Spleen (tissue), 11 donors: ENCODE results near the gene ELAPOR1. TPM values are rescaled to one million over a fixed set of nuclear protein-coding genes. Genes with fewer than 3 reads are reported as not detected.

Experiments
- DNase-seq: peaks from one replicate; pipeline ENCODE4 v3.0.0-alpha.2; 2020
- H3K27ac ChIP-seq, 8 donors: fragments of 200-600 bp; sonication (generic) in 7 of 8; 1 replicate in 4 of 8; 2 replicates in 4 of 8; pipeline versions ENCODE4 v1.5.0 to v1.8.0; 2016 to 2021; ENCODE audit warnings: inconsistent platforms in 4 of 8, mild to moderate bottlenecking in 4 of 8, moderate library complexity in 1 of 8
- H3K27me3 ChIP-seq, 7 donors: fragments of 200-600 bp; sonication (generic) in 6 of 7; replicated peaks in 1 of 7; 1 replicate in 4 of 7; 2 replicates in 3 of 7; pipeline versions ENCODE4 v1.5.0 to v1.8.0; 2016 to 2021; ENCODE audit warnings: inconsistent platforms in 3 of 7, mild to moderate bottlenecking in 1 of 7
- H3K36me3 ChIP-seq, 6 donors: fragments of 200-600 bp; sonication (generic) in 5 of 6; 1 replicate in 4 of 6; 2 replicates in 2 of 6; pipeline versions ENCODE4 v1.5.0 to v1.8.0; 2016 to 2021; ENCODE audit warnings: inconsistent platforms in 2 of 6
- H3K4me1 ChIP-seq, 6 donors: fragments of 200-600 bp; sonication (generic) in 5 of 6; 1 replicate in 3 of 6; 2 replicates in 3 of 6; pipeline versions ENCODE4 v1.5.0 to v1.8.0; 2016 to 2021; ENCODE audit warnings: inconsistent platforms in 3 of 6
- H3K4me3 ChIP-seq, 8 donors: fragments of 200-600 bp; sonication (generic) in 7 of 8; 1 replicate in 4 of 8; 2 replicates in 4 of 8; pipeline versions ENCODE4 v1.5.0 to v1.8.0; 2016 to 2021; ENCODE audit warnings: inconsistent platforms in 4 of 8, mild to moderate bottlenecking in 4 of 8, moderate library complexity in 2 of 8
- H3K9me3 ChIP-seq, 8 donors: fragments of 200-600 bp; sonication (generic) in 7 of 8; 1 replicate in 4 of 8; 2 replicates in 4 of 8; pipeline versions ENCODE4 v1.5.0 to v1.8.0; 2016 to 2021; ENCODE audit warnings: inconsistent platforms in 4 of 8
- POLR2A ChIP-seq, 3 donors: fragments of 450-650 bp; IDR thresholded peaks; one replicate each; pipeline ENCODE4 v1.5.1; 2017; ENCODE audit warnings: antibody characterized with exemption in 3 of 3, mild to moderate bottlenecking in 1 of 3
- POLR2AphosphoS5 ChIP-seq, 3 donors: sonication (generic); formaldehyde crosslinking; IDR thresholded peaks; one replicate each; pipeline ENCODE4 v1.5.1; 2017; ENCODE audit warnings: antibody characterized with exemption in 3 of 3
- WGBS, 5 donors: extraction: QIAGEN DNeasy Blood & Tissue Kit in 3 of 5; methylation state at CpG; one replicate each; pipeline versions ENCODE4 v1.1.5 to v1.1.7; 2013 to 2018; 5-methylcytosine and 5-hydroxymethylcytosine counted together
- intact Hi-C: fragments of 100-400 bp; cut with DNase I; formaldehyde crosslinking; loops from one replicate; pipeline ENCODE4 v1.15.0; 2023; ENCODE audit warnings: low total_unique reads
- polyA plus RNA-seq, 3 donors: library from polyadenylated mRNA; stranded (reverse); fragments of 200-250 nt; gene quantifications; one replicate each; pipeline ENCODE4 v1.2.1, GENCODE V29; 2013
- total RNA-seq, 7 donors: library from RNA; depleted of rRNA in 3 of 7; stranded (reverse); fragments of >200 nt in 3 of 7; fragmentation: NEBNext Ultra II Directional in 4 of 7; extraction: Animal tissue kit (Norgen Biotek cat#: 25700) in 4 of 7; gene quantifications; one replicate each; pipeline versions ENCODE4 v1.1.0 to v1.2.1, GENCODE V29; 2016 to 2021
- TF ChIP-seq, protein P1 (sequence below), 11 experiments: fragments of 200-600 bp in 7 of 11; fragments of 450-650 bp in 4 of 11; sonication (generic) in 4 of 11; IDR thresholded peaks in 8 of 11; conservative IDR thresholded peaks in 3 of 11; 1 replicate in 7 of 11; 2 replicates in 4 of 11; pipeline versions ENCODE4 v1.4.0 to v1.8.0; 2016 to 2021; ENCODE audit warnings: antibody characterized with exemption in 11 of 11, inconsistent platforms in 4 of 11, mild to moderate bottlenecking in 1 of 11
- donor health status: healthy with polysubstance abuse.
- donor health status: DM: no; HTN: no; CAD: no; lungs with moderate emphysema.
- donor health status: DM: no; HTN: no; CAD: no.
- donor health status: Bipolar disorder and iron deficiency.
- donor health status: healthy.
- donor health status: DM: no; HTN: no; CAD: no.
- donor health status: DM: yes; HTN: yes; CAD: no.

ELAPOR1 gene
- total and polyA plus RNA-seq, 10 donors: 0.26 to 10.3 (median 2.5) TPM

DNA sequence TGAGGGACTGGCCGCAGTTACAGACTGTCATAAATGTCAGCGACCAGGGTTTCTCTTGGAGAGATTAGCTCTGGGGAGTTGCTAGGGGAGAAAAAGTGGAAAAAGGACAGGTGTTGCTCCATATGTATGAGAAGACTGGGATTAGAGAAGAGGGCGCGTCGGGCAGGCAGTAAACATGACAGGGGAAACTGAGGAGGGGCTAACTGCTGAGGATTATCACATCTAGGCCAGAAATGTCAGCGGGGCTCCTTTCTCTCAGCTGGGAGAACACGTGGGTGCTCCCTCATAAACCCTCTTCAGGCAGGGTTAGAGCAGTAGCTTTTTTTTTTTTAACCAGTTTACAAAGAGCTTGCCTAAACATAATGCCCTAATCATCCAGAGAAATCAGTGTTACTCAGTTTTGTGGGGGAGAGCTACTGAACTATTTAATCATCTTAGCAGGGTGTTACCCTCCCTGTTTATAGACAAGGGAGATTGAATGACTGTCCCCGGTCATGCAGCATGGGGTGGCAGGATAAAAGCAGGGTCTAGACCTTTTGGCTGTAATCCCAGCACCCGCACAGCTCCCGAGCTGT is 35.2 kb downstream of the ELAPOR1 start:
- Histone ChIP-seq H3K27ac (no peak overlapping the region), H3K4me3 (no peak overlapping the region), H3K9me3 (no peaks in the 10 kb centered on the region), H3K4me1 (no peaks in the 10 kb centered on the region), H3K27me3 (no peaks in the 10 kb centered on the region), H3K36me3 (no peaks in the 10 kb centered on the region)
- no peak for DNase-seq
- WGBS, 5 donors: 77 to 87% (median 85%) methylated on average over 10 of the region's 10 CpGs
- TF ChIP-seq POLR2AphosphoS5 (IDR thresholded peaks at IDR 0.05) (no peak), POLR2A (IDR thresholded peaks at IDR 0.05) (no peak)
- TF ChIP-seq, protein P1, sequence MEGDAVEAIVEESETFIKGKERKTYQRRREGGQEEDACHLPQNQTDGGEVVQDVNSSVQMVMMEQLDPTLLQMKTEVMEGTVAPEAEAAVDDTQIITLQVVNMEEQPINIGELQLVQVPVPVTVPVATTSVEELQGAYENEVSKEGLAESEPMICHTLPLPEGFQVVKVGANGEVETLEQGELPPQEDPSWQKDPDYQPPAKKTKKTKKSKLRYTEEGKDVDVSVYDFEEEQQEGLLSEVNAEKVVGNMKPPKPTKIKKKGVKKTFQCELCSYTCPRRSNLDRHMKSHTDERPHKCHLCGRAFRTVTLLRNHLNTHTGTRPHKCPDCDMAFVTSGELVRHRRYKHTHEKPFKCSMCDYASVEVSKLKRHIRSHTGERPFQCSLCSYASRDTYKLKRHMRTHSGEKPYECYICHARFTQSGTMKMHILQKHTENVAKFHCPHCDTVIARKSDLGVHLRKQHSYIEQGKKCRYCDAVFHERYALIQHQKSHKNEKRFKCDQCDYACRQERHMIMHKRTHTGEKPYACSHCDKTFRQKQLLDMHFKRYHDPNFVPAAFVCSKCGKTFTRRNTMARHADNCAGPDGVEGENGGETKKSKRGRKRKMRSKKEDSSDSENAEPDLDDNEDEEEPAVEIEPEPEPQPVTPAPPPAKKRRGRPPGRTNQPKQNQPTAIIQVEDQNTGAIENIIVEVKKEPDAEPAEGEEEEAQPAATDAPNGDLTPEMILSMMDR (IDR thresholded peaks at IDR 0.05 in 8 of 11, conservative IDR thresholded peaks at IDR 0.05 in 3 of 11): no peak
- intact Hi-C loops: no loop called here

- H3K27ac ChIP-seq: no peak overlapping the region
- H3K4me1 ChIP-seq: no peaks in the 10 kb centered on the region
- H3K4me3 ChIP-seq: no peak overlapping the region
- H3K36me3 ChIP-seq: no peaks in the 10 kb centered on the region
- 71 to 87% (median 78%) methylated on average over 17 of the region's 17 CpGs for WGBS, 5 donors
- no peaks in the 10 kb centered on the region for H3K9me3 ChIP-seq
- no peaks in the 10 kb centered on the region for H3K27me3 ChIP-seq
- TF ChIP-seq, protein P1 (IDR thresholded peaks at IDR 0.05 in 8 of 11, conservative IDR thresholded peaks at IDR 0.05 in 3 of 11): no peak
- TF ChIP-seq POLR2AphosphoS5 (IDR thresholded peaks at IDR 0.05) (no peak), POLR2A (IDR thresholded peaks at IDR 0.05) (no peak)
- intact Hi-C loops: no loop called here
- no peak for DNase-seq
Observed at GRCh38 chr1:109149874-109150601, 36.1 kb downstream of the ELAPOR1 start.

DNA sequence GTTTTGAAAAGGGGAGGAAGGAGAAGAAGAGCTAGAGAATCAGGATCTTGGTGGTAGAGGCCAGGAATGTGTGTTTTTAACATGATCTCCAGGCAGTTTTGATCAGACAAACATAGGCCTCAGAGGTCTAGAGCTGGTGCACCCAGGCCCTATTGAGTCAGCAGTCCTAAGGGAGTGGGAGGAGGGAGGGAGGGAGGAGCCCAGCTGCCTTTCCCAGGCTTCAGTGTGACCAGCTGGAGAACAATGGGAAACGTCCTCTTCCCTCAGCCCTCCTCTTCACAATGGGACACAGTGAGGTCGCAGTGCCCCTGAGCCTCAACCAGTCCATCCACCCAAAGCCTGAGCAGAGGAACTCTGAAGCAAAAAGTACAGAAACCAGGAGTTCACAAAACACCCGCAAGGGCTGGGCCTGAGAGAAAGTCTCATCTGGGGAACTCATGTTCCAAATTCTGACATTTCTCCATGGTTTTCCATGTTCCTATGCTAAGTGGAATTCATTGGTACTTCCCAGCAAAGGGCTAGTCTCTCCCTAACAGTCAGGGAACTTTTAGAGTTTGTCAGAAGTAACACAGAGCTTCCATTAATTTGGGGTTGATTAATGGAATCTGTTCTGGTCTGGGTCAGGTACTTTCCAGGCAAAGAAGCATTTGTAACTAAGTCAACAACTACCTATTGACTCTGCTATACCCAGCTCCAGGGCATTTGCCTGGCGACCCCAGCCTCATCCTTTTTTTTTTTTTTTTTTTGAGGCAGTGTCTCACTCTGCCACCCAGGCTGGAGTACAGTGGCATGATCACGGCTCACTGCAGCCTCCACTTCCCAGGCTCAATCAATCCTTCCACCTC is 37.5 kb downstream of the ELAPOR1 start:
- DNase-seq: no peak
- Histone ChIP-seq H3K4me1 (no peaks in the 10 kb centered on the region), H3K36me3 (no peaks in the 10 kb centered on the region), H3K9me3 (no peaks in the 10 kb centered on the region), H3K27ac (no peak overlapping the region), H3K4me3 (no peak overlapping the region), H3K27me3 (no peaks in the 10 kb centered on the region)
- intact Hi-C loops: no loop called here
- TF ChIP-seq, protein P1 (IDR thresholded peaks at IDR 0.05 in 8 of 11, conservative IDR thresholded peaks at IDR 0.05 in 3 of 11): no peak
- TF ChIP-seq POLR2A (IDR thresholded peaks at IDR 0.05) (no peak), POLR2AphosphoS5 (IDR thresholded peaks at IDR 0.05) (no peak)
- 67 to 79% (median 77%) methylated on average over 5 of the region's 5 CpGs for WGBS, 5 donors

- no peak for DNase-seq
- H3K9me3 ChIP-seq: no peaks in the 10 kb centered on the region
- intact Hi-C loops: no loop called here
- H3K27me3 ChIP-seq: no peaks in the 10 kb centered on the region
- no peak overlapping the region for H3K4me3 ChIP-seq
- no peak overlapping the region for H3K27ac ChIP-seq
- no peak for TF ChIP-seq POLR2A (IDR thresholded peaks at IDR 0.05)
- TF ChIP-seq, protein P1 (IDR thresholded peaks at IDR 0.05 in 8 of 11, conservative IDR thresholded peaks at IDR 0.05 in 3 of 11): no peak
- TF ChIP-seq POLR2AphosphoS5 (IDR thresholded peaks at IDR 0.05): no peak
- no peaks in the 10 kb centered on the region for H3K4me1 ChIP-seq
- no peaks in the 10 kb centered on the region for H3K36me3 ChIP-seq
Observed at GRCh38 chr1:109152196-109152595, 38.3 kb downstream of the ELAPOR1 start.
